ENCODE data around the gene NSG2.
"Not testable (repeated sequence)": the region's sequence is repeated elsewhere in the genome, so short reads cannot be mapped to it uniquely, and the experiment has no call there.

Gene NSG2

GRCh38 chr5:174063082-174063756 lies 17.7 kb downstream of the NSG2 start:
- DNase-seq = no peak

GRCh38 chr5:174064171-174064570 lies 18.7 kb downstream of the NSG2 start:
- DNase-seq = no peak

- no peak for DNase-seq
Observed at GRCh38 chr5:174065528-174066197, 20.2 kb downstream of the NSG2 start.

GRCh38 chr5:174067499-174067898 lies 22.0 kb downstream of the NSG2 start:
- no peak for DNase-seq

GRCh38 chr5:174071484-174071883 lies 26.0 kb downstream of the NSG2 start:
- DNase-seq = no peak

GRCh38 chr5:174073122-174073660 lies 27.7 kb downstream of the NSG2 start:
- DNase-seq = no peak

- DNase-seq = no peak
Observed at GRCh38 chr5:174074369-174074768, 28.9 kb downstream of the NSG2 start.

GRCh38 chr5:174078416-174078815 lies 32.9 kb downstream of the NSG2 start:
- no peak for DNase-seq

GRCh38 chr5:174082286-174082685 lies 36.8 kb downstream of the NSG2 start:
- no peak for DNase-seq

GRCh38 chr5:174083056-174083827 lies 37.7 kb downstream of the NSG2 start:
- no peak for DNase-seq

GRCh38 chr5:174084691-174085154 lies 39.2 kb downstream of the NSG2 start:
- no peak for DNase-seq

GRCh38 chr5:174086751-174087150 lies 41.2 kb downstream of the NSG2 start:
- no peak for DNase-seq

GRCh38 chr5:174087783-174088182 lies 42.3 kb downstream of the NSG2 start:
- DNase-seq = no peak

GRCh38 chr5:174090129-174090528 lies 44.6 kb downstream of the NSG2 start:
- no peak for DNase-seq

- DNase-seq = no peak
Observed at GRCh38 chr5:174093123-174093522, 47.6 kb downstream of the NSG2 start.

- DNase-seq = no peak
Observed at GRCh38 chr5:174094857-174095606, 49.5 kb downstream of the NSG2 start.

- no peak for DNase-seq
Observed at GRCh38 chr5:174096619-174097018, 51.1 kb downstream of the NSG2 start.

- DNase-seq = no peak
Observed at GRCh38 chr5:174097486-174098185, 52.1 kb downstream of the NSG2 start.

- no peak for DNase-seq
Observed at GRCh38 chr5:174098694-174099093, 53.2 kb downstream of the NSG2 start.

- DNase-seq = no peak
Observed at GRCh38 chr5:174100490-174100889, 55.0 kb downstream of the NSG2 start.

- DNase-seq = no peak
Observed at GRCh38 chr5:174101195-174101730, 55.8 kb downstream of the NSG2 start.

GRCh38 chr5:174102574-174102973 lies 57.1 kb downstream of the NSG2 start:
- not testable (repeated sequence) for DNase-seq

All from NCI-H1092 (cell line).